Neural crest cell (in vitro differentiated cells): Measurements from ENCODE around the gene EXOSC10. TPM values are rescaled to one million over a fixed set of nuclear protein-coding genes. Genes with fewer than 3 reads are reported as not detected.

Experiments
- DNase-seq: peaks from one replicate; pipeline ENCODE4 v3.0.0; 2021; ENCODE audit warnings: low read depth, mixed read lengths, low spot score
- H3K27ac Mint-ChIP-seq: one replicate; pipeline ENCODE4 v1.8.0; 2021; ENCODE audit warnings: mild to moderate bottlenecking, mixed read lengths; ENCODE audit not compliant: unreplicated experiment
- H3K27me3 Mint-ChIP-seq: 2 replicates; pipeline ENCODE4 v1.8.0; 2021; ENCODE audit warnings: low read depth, mild to moderate bottlenecking, mixed read lengths
- H3K36me3 Mint-ChIP-seq: 2 replicates; pipeline ENCODE4 v1.8.0; 2021; ENCODE audit warnings: low read depth, mild to moderate bottlenecking, mixed read lengths
- H3K4me1 Mint-ChIP-seq: 2 replicates; pipeline ENCODE4 v1.8.0; 2021; ENCODE audit warnings: mixed read lengths
- H3K4me3 Mint-ChIP-seq: one replicate; pipeline ENCODE4 v1.8.0; 2021; ENCODE audit warnings: mild to moderate bottlenecking, mixed read lengths
- H3K9me3 Mint-ChIP-seq: 2 replicates; pipeline ENCODE4 v1.8.0; 2021; ENCODE audit warnings: mixed read lengths
- total RNA-seq: library from RNA; stranded (reverse); gene quantifications from 2 replicates; pipeline ENCODE4 v1.2.1, GENCODE V29; 2021
- TF ChIP-seq, protein P1 (sequence below): fragments of 200-600 bp; sonication (generic); conservative IDR thresholded peaks from 2 replicates; pipeline ENCODE4 v1.5.0; 2021; ENCODE audit warnings: antibody characterized with exemption, mild to moderate bottlenecking

The EXOSC10 gene
- total RNA-seq, 1 donor from 2014 or later, result 127 TPM

- DNase-seq, result peak; percentile 26
- peaks cover 30% of the 10 kb centered on the region for H3K4me1 Mint-ChIP-seq
- H3K27me3 Mint-ChIP-seq, result no peaks in the 10 kb centered on the region
- TF ChIP-seq, protein P1, sequence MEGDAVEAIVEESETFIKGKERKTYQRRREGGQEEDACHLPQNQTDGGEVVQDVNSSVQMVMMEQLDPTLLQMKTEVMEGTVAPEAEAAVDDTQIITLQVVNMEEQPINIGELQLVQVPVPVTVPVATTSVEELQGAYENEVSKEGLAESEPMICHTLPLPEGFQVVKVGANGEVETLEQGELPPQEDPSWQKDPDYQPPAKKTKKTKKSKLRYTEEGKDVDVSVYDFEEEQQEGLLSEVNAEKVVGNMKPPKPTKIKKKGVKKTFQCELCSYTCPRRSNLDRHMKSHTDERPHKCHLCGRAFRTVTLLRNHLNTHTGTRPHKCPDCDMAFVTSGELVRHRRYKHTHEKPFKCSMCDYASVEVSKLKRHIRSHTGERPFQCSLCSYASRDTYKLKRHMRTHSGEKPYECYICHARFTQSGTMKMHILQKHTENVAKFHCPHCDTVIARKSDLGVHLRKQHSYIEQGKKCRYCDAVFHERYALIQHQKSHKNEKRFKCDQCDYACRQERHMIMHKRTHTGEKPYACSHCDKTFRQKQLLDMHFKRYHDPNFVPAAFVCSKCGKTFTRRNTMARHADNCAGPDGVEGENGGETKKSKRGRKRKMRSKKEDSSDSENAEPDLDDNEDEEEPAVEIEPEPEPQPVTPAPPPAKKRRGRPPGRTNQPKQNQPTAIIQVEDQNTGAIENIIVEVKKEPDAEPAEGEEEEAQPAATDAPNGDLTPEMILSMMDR, result no peak
- H3K4me3 Mint-ChIP-seq, result peak overlapping the region; percentile 97
- H3K9me3 Mint-ChIP-seq, result no peaks in the 10 kb centered on the region
- peaks cover 4% of the 10 kb centered on the region for H3K36me3 Mint-ChIP-seq
- peak overlapping the region; percentile 96 for H3K27ac Mint-ChIP-seq
These were observed 40.3 kb downstream of the EXOSC10 start for GRCh38 chr1:11059155-11059967.

GRCh38 chr1:11058595-11059154, 41.0 kb downstream of the EXOSC10 start:
- DNase-seq, result no peak
- H3K9me3 Mint-ChIP-seq, result no peaks in the 10 kb centered on the region
- peaks cover 30% of the 10 kb centered on the region for H3K4me1 Mint-ChIP-seq
- TF ChIP-seq, protein P1, result no peak
- H3K27ac Mint-ChIP-seq, result peak overlapping the region; percentile 78
- no peaks in the 10 kb centered on the region for H3K27me3 Mint-ChIP-seq
- H3K36me3 Mint-ChIP-seq, result peaks cover 4% of the 10 kb centered on the region
- peak overlapping the region; percentile 97 for H3K4me3 Mint-ChIP-seq

- Mint-ChIP-seq H3K27me3 (no peaks in the 10 kb centered on the region), H3K4me3 (peak overlapping the region; percentile 84), H3K4me1 (peaks cover 30% of the 10 kb centered on the region), H3K27ac (no peak overlapping the region), H3K9me3 (no peaks in the 10 kb centered on the region), H3K36me3 (peaks cover 4% of the 10 kb centered on the region)
- DNase-seq, result no peak
- TF ChIP-seq, protein P1, result no peak
These were observed 41.6 kb downstream of the EXOSC10 start for GRCh38 chr1:11058026-11058425.

GRCh38 chr1:11057477-11057876, 42.2 kb downstream of the EXOSC10 start:
- H3K9me3 Mint-ChIP-seq, result no peaks in the 10 kb centered on the region
- H3K27ac Mint-ChIP-seq, result peak overlapping the region; percentile 27
- no peak for DNase-seq
- peaks cover 4% of the 10 kb centered on the region for H3K36me3 Mint-ChIP-seq
- no peaks in the 10 kb centered on the region for H3K27me3 Mint-ChIP-seq
- peak overlapping the region; percentile 84 for H3K4me3 Mint-ChIP-seq
- H3K4me1 Mint-ChIP-seq, result peaks cover 25% of the 10 kb centered on the region
- TF ChIP-seq, protein P1, result no peak

- Mint-ChIP-seq H3K27ac (no peak overlapping the region), H3K4me1 (peaks cover 18% of the 10 kb centered on the region), H3K9me3 (no peaks in the 10 kb centered on the region), H3K36me3 (peaks cover 4% of the 10 kb centered on the region), H3K27me3 (no peaks in the 10 kb centered on the region), H3K4me3 (peak overlapping the region; percentile 47)
- no peak for DNase-seq
- TF ChIP-seq, protein P1, result no peak
These were observed 43.2 kb downstream of the EXOSC10 start for GRCh38 chr1:11056504-11056903.
